Measurements from ENCODE around the gene ZNF496. TPM values are rescaled to one million over a fixed set of nuclear protein-coding genes. Genes with fewer than 3 reads are reported as not detected.

The ZNF496 gene
- total and polyA plus RNA-seq, 2 of the 13 experiments (the other 11 are each of a cell fraction or from before 2014, with no cell fraction given): 14.8 to 18.6 TPM

GRCh38 chr1:247331172-247331524 is 519 bp downstream of the ZNF496 start (continued):
- no peak for TF ChIP-seq PRDM4 (CRISPR knock-in tag; IDR thresholded peaks at IDR 0.05; ENCODE audit: borderline replicate concordance)
- TF ChIP-seq BCL3 (CRISPR knock-in tag; IDR thresholded peaks at IDR 0.05): no peak
- TF ChIP-seq ZMYM4 (CRISPR knock-in tag; IDR thresholded peaks at IDR 0.05): no peak
- 0 out of 2 replicates have a peak, but pooled peaks have one; percentile 10 for TF ChIP-seq ZNF891 (CRISPR knock-in tag; IDR thresholded peaks at IDR 0.05)
- TF ChIP-seq JARID2 (CRISPR knock-in tag; IDR thresholded peaks at IDR 0.05; ENCODE audit: insufficient replicate concordance): no peak
- TF ChIP-seq ZBED4 (CRISPR knock-in tag; IDR thresholded peaks at IDR 0.05; ENCODE audit: borderline replicate concordance): no peak
- no peak for TF ChIP-seq PTBP1 (IDR thresholded peaks at IDR 0.05; ENCODE audit: low read depth, low read length, poor library complexity, severe bottlenecking)
- TF ChIP-seq ZBTB14 (CRISPR knock-in tag; IDR thresholded peaks at IDR 0.05): no peak; the same call in 1 of the 2 replicates
- no peak for TF ChIP-seq GABPA (IDR thresholded peaks at IDR 0.05; ENCODE audit: low read depth, low read length)
- TF ChIP-seq GABPA (CRISPR knock-in tag; IDR thresholded peaks at IDR 0.05; ENCODE audit: low read depth): no peak; the same call in 1 of the 2 replicates
- TF ChIP-seq ELF3 (CRISPR knock-in tag; IDR thresholded peaks at IDR 0.05): no peak
- TF ChIP-seq HOXD1 (CRISPR knock-in tag; IDR thresholded peaks at IDR 0.05): no peak
- no peak for TF ChIP-seq MTF1 (CRISPR knock-in tag; IDR thresholded peaks at IDR 0.05)
- no peak for TF ChIP-seq ZNF101 (CRISPR knock-in tag; IDR thresholded peaks at IDR 0.05; ENCODE audit: borderline replicate concordance, low read depth)
- no peak for TF ChIP-seq ZHX2 (IDR thresholded peaks at IDR 0.05; ENCODE audit: low read depth)
- TF ChIP-seq ZHX2 (CRISPR knock-in tag; IDR thresholded peaks at IDR 0.05; ENCODE audit: borderline replicate concordance): no peak
